GM18951 (cell line): ENCODE data around the gene GPR155.

Experiments
- POLR2A ChIP-seq: IDR thresholded peaks from 4 replicates; pipeline ENCODE4 v1.6.1; 2011; ENCODE audit warnings: mild to moderate bottlenecking; ENCODE audit not compliant: insufficient read length, insufficient read depth; ENCODE audit errors: extremely low read depth
- in situ Hi-C: fragments of 300-500 bp; cut with MboI; formaldehyde crosslinking; loops from one replicate; pipeline ENCODE4 v1.12.0; 2022; ENCODE audit warnings: low sequenced_read_pairs, mixed read lengths, inconsistent platforms; ENCODE audit not compliant: unreplicated experiment

The GPR155 gene

GRCh38 chr2:174484573-174484972 is 2.3 kb downstream of the GPR155 start:
- TF ChIP-seq POLR2A: no peak
- in situ Hi-C loops: no loop called here

GRCh38 chr2:174482854-174483253 is 4.0 kb downstream of the GPR155 start:
- TF ChIP-seq POLR2A: no peak
- in situ Hi-C loops: no loop called here

DNA sequence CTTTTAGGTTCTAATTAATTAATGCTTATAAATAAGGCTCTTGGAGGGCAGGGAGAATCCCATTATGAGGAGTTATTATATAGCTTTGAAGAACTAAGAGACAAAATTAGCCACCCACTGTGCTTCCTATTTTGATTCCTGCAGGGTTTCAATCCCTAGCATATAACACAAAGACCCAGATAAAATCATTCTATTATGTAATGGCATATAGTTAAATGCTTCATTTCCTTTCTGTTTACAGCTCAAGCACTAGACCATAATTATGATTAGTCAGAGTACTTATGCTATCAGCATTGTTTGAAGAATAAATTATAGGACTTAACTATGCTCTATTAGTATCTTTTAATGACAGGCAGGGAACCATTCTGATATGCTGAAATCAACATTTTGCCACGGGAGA is 9.1 kb downstream of the GPR155 start:
- in situ Hi-C loops: no loop called here
- TF ChIP-seq POLR2A: no peak

DNA sequence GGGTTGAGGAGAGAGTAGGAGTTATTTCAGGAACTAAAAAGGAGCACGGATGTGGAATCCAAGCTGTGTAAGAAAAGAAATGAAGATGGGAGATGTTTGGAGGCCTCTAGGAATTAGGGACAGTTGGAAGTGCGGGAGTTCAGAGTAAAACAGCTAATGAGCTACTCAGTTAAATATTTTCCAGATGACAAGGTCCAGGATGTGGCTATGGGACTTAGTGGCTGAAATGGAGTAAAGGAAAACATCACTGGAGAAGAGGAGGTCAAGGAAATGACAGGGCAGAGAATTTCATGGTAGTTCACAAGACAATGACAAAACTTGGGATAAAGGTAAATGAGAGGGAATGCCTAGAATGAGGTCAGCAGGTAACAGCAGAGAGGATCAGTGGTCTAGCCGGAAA is 13.0 kb downstream of the GPR155 start:
- in situ Hi-C loops: no loop called here
- TF ChIP-seq POLR2A: no peak

GRCh38 chr2:174465327-174465726 is 21.5 kb downstream of the GPR155 start:
- in situ Hi-C loops: loop anchor here (10.0 kb wide), 2 partner anchors 59 to 219 kb away; no protein-coding TSS in a partner anchor
- no peak for TF ChIP-seq POLR2A

GRCh38 chr2:174461221-174461620 is 25.6 kb downstream of the GPR155 start:
- TF ChIP-seq POLR2A: no peak
- in situ Hi-C loops: loop anchor here (10.0 kb wide), 2 partner anchors 64 to 224 kb away; no protein-coding TSS in a partner anchor

DNA sequence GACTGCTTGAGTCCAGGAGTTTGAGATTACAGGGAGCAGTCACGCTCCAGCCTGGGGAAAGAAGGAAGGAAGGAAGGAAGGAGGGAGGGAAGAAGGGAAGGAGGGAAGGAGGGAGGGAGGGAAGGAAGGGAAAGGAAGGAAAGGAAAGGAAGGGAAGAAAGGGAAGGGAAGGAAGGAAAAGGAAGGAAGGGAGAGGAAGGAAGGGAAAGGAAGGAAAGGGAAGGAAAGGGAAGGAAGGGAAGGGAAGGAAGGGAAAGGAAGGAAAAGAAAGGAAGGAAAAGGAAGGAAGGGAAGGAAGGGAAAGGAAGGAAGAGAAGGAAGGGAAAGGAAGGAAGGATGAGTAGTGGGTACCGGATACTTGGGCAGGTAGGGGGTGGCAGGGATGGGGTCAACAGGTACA is 32.3 kb downstream of the GPR155 start:
- in situ Hi-C loops: no loop called here
- no peak for TF ChIP-seq POLR2A

DNA sequence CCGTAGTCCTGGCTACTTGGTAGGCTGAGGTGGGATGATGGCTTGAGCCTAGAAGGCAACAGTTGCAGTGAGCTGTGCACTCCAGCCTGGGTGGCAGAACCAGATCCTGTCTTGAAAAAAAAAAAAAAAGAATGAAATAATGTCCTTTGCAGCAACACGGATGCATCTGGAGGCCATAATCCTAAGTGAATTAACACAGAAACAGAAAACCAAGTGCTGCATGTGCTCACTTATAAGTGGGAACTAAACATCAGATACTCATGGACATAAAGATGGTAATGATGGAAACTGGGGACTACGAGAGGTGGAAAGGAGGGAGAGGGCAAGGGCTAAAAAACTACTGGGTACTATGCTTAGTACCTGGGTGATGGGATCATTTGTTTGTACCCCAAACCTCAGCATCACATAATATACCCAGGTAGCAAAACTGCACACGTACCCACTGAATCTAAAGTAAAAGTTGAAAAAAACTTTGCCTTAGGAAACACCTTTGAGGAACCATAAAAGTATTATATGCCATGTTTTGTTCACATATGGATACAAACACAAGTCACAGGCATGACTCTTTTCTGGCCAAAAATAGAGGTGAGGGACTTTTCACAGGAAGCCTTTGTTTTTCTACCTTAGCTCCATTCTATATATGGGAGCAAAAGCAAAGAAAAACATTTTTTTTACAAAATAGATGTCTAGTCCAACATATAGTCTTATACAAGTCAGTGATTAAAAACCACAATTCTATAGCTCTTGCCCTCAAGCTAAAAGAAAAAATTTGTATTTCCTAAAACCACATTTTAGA is 36.6 kb downstream of the GPR155 start:
- no peak for TF ChIP-seq POLR2A
- in situ Hi-C loops: no loop called here

- no peak for TF ChIP-seq POLR2A
- in situ Hi-C loops: no loop called here
These were observed 37.8 kb downstream of the GPR155 start for GRCh38 chr2:174449033-174449432.

GRCh38 chr2:174446531-174446930 is 40.3 kb downstream of the GPR155 start:
- TF ChIP-seq POLR2A: no peak
- in situ Hi-C loops: no loop called here

DNA sequence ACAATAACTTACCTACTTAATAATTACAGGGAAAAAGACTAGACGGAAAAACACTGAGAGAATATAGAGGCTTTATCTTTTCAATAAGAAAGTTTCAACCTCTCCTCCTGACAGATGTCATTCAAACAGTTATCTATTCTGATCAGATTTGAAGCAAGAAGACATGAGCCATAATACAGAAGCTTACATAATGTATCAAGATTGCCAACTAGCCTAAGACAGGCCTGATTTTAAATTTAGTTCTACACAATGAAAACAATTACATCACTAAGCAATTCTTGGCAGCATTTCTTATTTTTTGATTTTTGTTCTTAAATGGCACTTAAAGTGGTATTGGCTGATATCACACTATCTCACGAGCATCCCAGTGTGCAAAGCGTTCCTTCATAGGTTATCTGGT is 41.6 kb downstream of the GPR155 start:
- in situ Hi-C loops: no loop called here
- TF ChIP-seq POLR2A: no peak

- TF ChIP-seq POLR2A: no peak
- in situ Hi-C loops: no loop called here
These were observed 42.1 kb downstream of the GPR155 start for GRCh38 chr2:174444761-174445160.

GRCh38 chr2:174442546-174443510 is 44.0 kb downstream of the GPR155 start:
- in situ Hi-C loops: no loop called here
- TF ChIP-seq POLR2A: no peak
